ENCODE results near the gene SLITRK4.

The SLITRK4 gene

DNA sequence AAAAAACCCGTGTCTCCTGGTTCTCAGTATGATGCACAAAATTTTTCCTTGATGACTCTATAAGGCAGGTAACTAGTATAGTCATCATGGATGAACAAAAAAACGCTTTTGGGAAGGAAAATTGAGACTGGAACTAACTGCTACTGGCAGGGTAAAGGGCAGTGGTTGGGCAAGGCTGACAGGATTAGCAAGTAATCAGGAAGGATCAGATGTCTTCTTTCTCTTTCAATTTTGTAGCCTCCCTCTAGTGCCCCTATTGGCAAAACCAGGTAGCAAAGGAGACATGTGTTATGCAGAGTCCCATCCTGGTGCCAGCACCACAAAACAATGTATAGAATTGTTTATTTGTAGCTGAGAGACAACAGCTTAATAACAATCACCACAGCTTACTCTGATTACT is 12.8 kb upstream of the SLITRK4 start:
- no peak for DNase-seq (ENCODE audit: extremely low read depth, low read depth)
- TF ChIP-seq, protein P1, sequence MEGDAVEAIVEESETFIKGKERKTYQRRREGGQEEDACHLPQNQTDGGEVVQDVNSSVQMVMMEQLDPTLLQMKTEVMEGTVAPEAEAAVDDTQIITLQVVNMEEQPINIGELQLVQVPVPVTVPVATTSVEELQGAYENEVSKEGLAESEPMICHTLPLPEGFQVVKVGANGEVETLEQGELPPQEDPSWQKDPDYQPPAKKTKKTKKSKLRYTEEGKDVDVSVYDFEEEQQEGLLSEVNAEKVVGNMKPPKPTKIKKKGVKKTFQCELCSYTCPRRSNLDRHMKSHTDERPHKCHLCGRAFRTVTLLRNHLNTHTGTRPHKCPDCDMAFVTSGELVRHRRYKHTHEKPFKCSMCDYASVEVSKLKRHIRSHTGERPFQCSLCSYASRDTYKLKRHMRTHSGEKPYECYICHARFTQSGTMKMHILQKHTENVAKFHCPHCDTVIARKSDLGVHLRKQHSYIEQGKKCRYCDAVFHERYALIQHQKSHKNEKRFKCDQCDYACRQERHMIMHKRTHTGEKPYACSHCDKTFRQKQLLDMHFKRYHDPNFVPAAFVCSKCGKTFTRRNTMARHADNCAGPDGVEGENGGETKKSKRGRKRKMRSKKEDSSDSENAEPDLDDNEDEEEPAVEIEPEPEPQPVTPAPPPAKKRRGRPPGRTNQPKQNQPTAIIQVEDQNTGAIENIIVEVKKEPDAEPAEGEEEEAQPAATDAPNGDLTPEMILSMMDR (IDR thresholded peaks at IDR 0.05; ENCODE audit: low read depth, low read length): no peak

DNA sequence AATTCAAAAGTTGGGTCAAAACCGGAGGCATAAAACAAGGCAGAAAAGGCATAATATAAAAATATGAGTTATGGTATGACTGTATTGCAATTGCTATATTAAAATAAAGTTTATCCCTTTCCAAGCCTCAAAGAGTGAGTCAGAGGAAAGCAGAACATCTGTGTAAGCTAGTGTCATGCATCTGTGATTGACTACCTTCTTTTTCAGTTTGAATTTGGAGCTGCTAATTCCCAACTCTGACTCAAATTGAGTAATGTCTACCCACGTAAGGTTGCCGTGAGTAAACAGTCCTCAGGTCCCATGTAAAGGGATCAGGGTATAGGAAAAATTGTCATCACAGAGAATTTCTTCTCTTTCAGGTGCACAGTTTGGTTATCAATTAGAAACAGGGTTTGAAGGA is 6.5 kb upstream of the SLITRK4 start:
- TF ChIP-seq, protein P1 (IDR thresholded peaks at IDR 0.05; ENCODE audit: low read depth, low read length): no peak
- no peak for DNase-seq (ENCODE audit: extremely low read depth, low read depth)

DNA sequence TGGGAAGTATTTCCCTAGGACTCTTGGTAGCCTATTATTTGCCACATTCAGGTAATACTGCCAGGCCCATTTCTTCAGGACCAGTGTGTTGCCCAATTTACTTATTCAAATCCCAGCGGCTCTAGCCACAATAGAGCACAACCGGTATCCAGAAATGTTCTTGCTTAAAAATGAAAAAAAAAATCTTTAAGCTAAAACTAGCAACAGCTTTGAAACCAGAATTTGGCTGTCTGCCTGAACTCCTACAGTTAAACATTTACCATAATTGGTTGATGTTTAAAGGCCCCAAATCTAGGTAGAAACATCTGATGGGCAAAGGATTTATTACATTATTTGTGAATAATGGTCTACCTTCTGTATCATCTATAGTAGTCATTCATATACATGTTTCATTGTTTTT is 930 bp upstream of the SLITRK4 start:
- TF ChIP-seq, protein P1 (IDR thresholded peaks at IDR 0.05; ENCODE audit: low read depth, low read length): no peak
- DNase-seq (ENCODE audit: extremely low read depth, low read depth): no peak

DNA sequence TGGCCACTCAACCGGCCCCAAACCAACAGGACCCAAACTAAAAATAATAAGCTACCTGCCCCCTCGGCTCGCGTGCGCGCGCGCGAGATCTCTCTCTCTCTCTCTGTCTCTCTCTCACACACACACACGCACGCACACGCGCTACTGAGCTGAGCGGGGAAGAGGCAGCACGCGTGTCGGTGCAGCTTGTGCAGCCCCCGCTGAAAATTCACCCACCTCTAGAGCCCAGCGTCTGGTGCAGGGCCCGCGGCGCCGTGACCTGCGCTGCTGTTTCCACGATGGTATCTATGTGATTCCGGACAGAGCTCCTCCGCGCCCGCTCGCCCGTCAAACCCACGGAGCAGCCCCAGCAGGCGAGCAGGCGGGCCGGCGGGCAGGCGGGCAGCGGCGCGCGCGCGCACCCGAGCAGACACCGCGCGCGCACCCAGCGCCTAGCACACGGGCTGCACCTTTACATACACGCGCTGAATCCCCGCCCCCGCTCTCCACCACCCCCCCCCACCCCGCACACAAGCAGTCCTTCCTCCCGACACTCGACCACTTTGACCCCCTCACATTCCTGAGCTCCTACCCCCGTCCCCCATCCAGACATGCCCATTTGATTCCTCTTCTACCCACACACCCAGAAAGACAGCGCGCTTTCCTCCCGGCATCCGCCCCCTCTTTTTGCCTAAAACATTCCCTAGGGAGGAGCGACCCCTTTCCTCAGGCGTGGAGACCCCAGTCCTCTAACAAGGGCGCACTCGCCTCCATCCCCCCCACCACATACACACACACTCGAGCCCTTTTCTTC is 1.0 kb downstream of the SLITRK4 start:
- DNase-seq (ENCODE audit: extremely low read depth, low read depth): no peak

DNA sequence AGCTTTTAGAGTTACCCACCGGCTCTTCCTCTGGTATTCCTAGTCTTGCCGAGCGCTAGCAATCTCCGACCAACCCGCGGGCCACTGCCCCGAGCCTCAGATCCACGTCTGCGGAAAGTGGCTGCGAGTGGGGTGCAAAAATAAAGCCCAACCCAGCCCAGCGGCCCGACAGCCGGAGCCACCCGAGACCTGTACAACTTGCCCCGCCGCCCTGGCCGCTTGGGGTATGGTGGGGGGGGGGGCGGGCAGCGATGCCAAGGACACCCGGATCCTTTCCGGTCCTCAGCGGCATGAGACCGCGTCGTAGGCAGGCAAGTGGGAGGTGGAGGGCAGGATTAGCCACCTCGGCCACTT is 1.6 kb downstream of the SLITRK4 start:
- TF ChIP-seq, protein P1 (IDR thresholded peaks at IDR 0.05; ENCODE audit: low read depth, low read length): no peak
- no peak for DNase-seq (ENCODE audit: extremely low read depth, low read depth)

More for the DNA sequence above, 1.0 kb downstream of the SLITRK4 start:
- TF ChIP-seq, protein P1 (IDR thresholded peaks at IDR 0.05; ENCODE audit: low read depth, low read length): no peak

DNA sequence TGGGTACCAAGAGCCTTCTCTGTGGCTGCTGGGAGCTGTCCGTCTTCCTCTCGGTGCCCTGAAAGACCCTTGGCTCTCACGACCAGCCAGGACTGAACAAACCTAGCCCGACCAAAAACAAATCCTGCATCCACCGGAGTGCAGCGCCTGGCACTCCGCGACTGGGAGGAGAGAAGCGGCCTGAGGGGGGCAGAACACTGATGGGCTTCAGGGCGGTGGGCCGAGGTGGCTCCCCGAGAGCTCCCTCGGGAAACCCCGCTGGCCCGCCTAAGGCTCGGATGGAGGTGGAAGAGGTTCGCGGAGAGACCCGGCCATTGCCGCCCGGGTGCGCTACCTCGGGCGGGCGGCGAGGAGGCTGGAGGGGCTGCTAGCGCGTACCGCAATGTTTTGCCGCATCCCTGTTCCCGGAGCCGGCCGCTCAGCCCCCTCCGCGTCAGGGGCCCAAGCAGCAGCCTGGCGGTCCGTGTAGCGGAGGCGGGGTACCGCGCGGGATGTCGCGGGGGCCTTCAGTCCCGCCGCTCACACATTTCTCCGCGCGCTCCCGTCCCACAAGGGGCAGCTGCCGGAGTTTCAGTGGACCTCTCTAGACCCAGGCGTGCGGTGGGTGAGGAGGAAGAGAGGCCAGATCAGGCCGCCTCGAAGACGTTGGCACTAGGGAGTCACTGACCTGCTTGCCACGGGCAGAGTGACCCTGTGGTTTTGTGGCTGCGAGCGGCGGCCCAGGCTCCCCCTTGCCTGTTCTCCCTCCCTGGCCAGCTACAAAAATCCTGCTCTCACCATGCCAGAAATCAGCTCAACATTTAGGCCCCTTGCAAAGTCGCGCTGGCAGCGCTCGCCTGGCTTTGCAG is 2.2 kb downstream of the SLITRK4 start:
- no peak for DNase-seq (ENCODE audit: extremely low read depth, low read depth)

More for the DNA sequence above, 2.2 kb downstream of the SLITRK4 start:
- TF ChIP-seq, protein P1 (IDR thresholded peaks at IDR 0.05; ENCODE audit: low read depth, low read length): no peak
